HCT116 (cell line): Measurements from ENCODE around the gene RNF215. TPM values are rescaled to one million over a fixed set of nuclear protein-coding genes. Genes with fewer than 3 reads are reported as not detected.

ENCODE experiments used
- ATAC-seq: fragments of 200-7000 bp; cut with Tn5 transposase; 2 replicates; pipeline ENCODE4 v1.9.1; 2020; ENCODE audit warnings: mild to moderate bottlenecking, moderate library complexity
- BruUV-seq: library from RNA; stranded (reverse); fragments of 400-500 nt; replicated peaks from 2 replicates; lab custom pipeline; 2021; lab: Mats Ljungman, UMichigan
- CTCF ChIA-PET: fragments of 300-600 bp; sonication (Branson Sonifier 250); formaldehyde crosslinking; loops from one replicate; lab custom pipeline; 2021; ENCODE audit warnings: antibody characterized with exemption; lab: Charles Lee
- POLR2A ChIA-PET: fragments of 300-600, 350-600 bp; sonication (Branson Sonifier 250); formaldehyde crosslinking; loops from one replicate; lab custom pipeline; 2021; ENCODE audit warnings: antibody characterized with exemption; lab: Charles Lee
- RAD21 ChIA-PET, 2 experiments: fragments of 300-600 bp; sonication (Branson Sonifier 250); formaldehyde crosslinking; loops; one replicate each; lab custom pipeline; 2023; ENCODE audit warnings: low total read pairs in 2 of 2; ENCODE audit not compliant: uncharacterized antibody in 2 of 2, unreplicated experiment in 2 of 2, low non-redundant PET in 1 of 2; lab: Charles Lee
- DNase-seq: peaks from one replicate; pipeline ENCODE4 v3.0.0-alpha.2; 2010; ENCODE audit warnings: low read depth, low spot score
- H2AFZ ChIP-seq: fragments of 200-600 bp; shearing (Covaris generic), sonication (generic); 2 replicates; pipeline ENCODE4 v1.6.1; 2017; ENCODE audit warnings: low read depth, mixed run types, mixed read lengths, antibody characterized with exemption, low read length; ENCODE audit not compliant: poor library complexity, severe bottlenecking
- H3K27ac ChIP-seq: 2 replicates; pipeline ENCODE4 v1.5.1; 2012; ENCODE audit warnings: low read depth, low read length
- H3K27me3 ChIP-seq: fragments of 200-600 bp; sonication (generic); 2 replicates; pipeline ENCODE4 v1.6.1; 2016; ENCODE audit warnings: mixed run types, low read length, mixed read lengths; ENCODE audit not compliant: insufficient read depth
- H3K36me3 ChIP-seq, 2 experiments: fragments of 200-500 bp in 1 of 2; fragments of 200-600 bp in 1 of 2; sonication (Bioruptor generic) in 1 of 2; sonication (generic) in 1 of 2; 2 replicates each; pipeline versions ENCODE4 v1.5.1 to v1.6.1; 2014 to 2016; ENCODE audit warnings: low read length in 2 of 2, inconsistent platforms in 1 of 2, mixed read lengths in 1 of 2, mixed run types in 1 of 2; ENCODE audit not compliant: insufficient read depth in 2 of 2, control insufficient read depth in 1 of 2
- H3K4me1 ChIP-seq, 2 experiments: fragments of 200-600 bp in 1 of 2; sonication (generic) in 1 of 2; 2 replicates each; pipeline versions ENCODE4 v1.5.1 to v1.6.1; 2012 to 2017; ENCODE audit warnings: low read length in 2 of 2, inconsistent platforms in 1 of 2, mild to moderate bottlenecking in 1 of 2, mixed read lengths in 1 of 2, mixed run types in 1 of 2, moderate library complexity in 1 of 2; ENCODE audit not compliant: insufficient read depth in 2 of 2, control insufficient read depth in 1 of 2
- H3K4me2 ChIP-seq: fragments of 200-600 bp; sonication (generic); 2 replicates; pipeline ENCODE4 v1.6.1; 2017; ENCODE audit warnings: mixed run types, low read length, mixed read lengths
- H3K4me3 ChIP-seq, 2 experiments: fragments of 200-600 bp in 1 of 2; sonication (generic) in 1 of 2; replicated peaks in 1 of 2; 2 replicates each; pipeline ENCODE4 v1.5.1; 2011 to 2016; ENCODE audit warnings: low read length in 2 of 2, control low read depth in 1 of 2, low read depth in 1 of 2, mild to moderate bottlenecking in 1 of 2, mixed read lengths in 1 of 2, mixed run types in 1 of 2
- H3K79me2 ChIP-seq: fragments of 200-600 bp; sonication (generic); 2 replicates; pipeline ENCODE4 v1.6.1; 2017; ENCODE audit warnings: mild to moderate bottlenecking, mixed run types, low read length, moderate library complexity, mixed read lengths; ENCODE audit not compliant: insufficient read depth
- H3K9ac ChIP-seq: fragments of 200-600 bp; sonication (generic); 2 replicates; pipeline ENCODE4 v1.6.1; 2016; ENCODE audit warnings: low read length, mixed read lengths
- H3K9me2 ChIP-seq: fragments of 200-600 bp; sonication (generic), shearing (Covaris generic); 2 replicates; pipeline ENCODE4 v1.6.1; 2017; ENCODE audit warnings: mixed run types, mild to moderate bottlenecking, moderate library complexity; ENCODE audit not compliant: insufficient read depth
- H3K9me3 ChIP-seq, 2 experiments: fragments of 200-500 bp in 1 of 2; fragments of 200-600 bp in 1 of 2; sonication (Bioruptor generic) in 1 of 2; sonication (generic) in 1 of 2; 2 replicates each; pipeline ENCODE4 v1.6.1; 2014 to 2017; ENCODE audit warnings: low read length in 2 of 2, mixed read lengths in 2 of 2, inconsistent platforms in 1 of 2, low read depth in 1 of 2, mild to moderate bottlenecking in 1 of 2, mixed run types in 1 of 2, moderate library complexity in 1 of 2; ENCODE audit not compliant: control insufficient read depth in 1 of 2, insufficient read depth in 1 of 2
- H4K20me1 ChIP-seq: fragments of 200-600 bp; sonication (generic), shearing (Covaris generic); 2 replicates; pipeline ENCODE4 v1.6.1; 2017; ENCODE audit warnings: mixed run types, mild to moderate bottlenecking, moderate library complexity; ENCODE audit not compliant: insufficient read depth
- EZH2phosphoT487 ChIP-seq: fragments of 200-600 bp; IDR thresholded peaks from 2 replicates; pipeline ENCODE4 v1.6.1; 2018; ENCODE audit warnings: antibody characterized with exemption, borderline replicate concordance
- JUND ChIP-seq: IDR thresholded peaks from 2 replicates; pipeline ENCODE4 v1.6.1; 2012
- POLR2AphosphoS5 ChIP-seq: IDR thresholded peaks from 2 replicates; pipeline ENCODE4 v1.6.1; 2011; ENCODE audit warnings: mild to moderate bottlenecking, low read depth, low read length, moderate library complexity
- ZBTB33 ChIP-seq: IDR thresholded peaks from 2 replicates; pipeline ENCODE4 v1.6.1; 2011; ENCODE audit warnings: mild to moderate bottlenecking, low read length, moderate library complexity; ENCODE audit not compliant: insufficient replicate concordance; ENCODE audit errors: extremely low read depth
- intact Hi-C: fragments of 100-400 bp; cut with micrococcal nuclease; formaldehyde crosslinking; loops from 2 replicates; pipeline ENCODE4 v1.10.0; 2022
- total RNA-seq: library from RNA; stranded (reverse); gene quantifications from one replicate; pipeline ENCODE4 v1.2.1, GENCODE V29; 2021; ENCODE audit not compliant: unreplicated experiment
- TF ChIP-seq, protein P1 (sequence below): IDR thresholded peaks from 2 replicates; pipeline ENCODE4 v1.6.1; 2012; ENCODE audit warnings: low read depth
- TF ChIP-seq, protein P2 (sequence below): IDR thresholded peaks from 2 replicates; pipeline ENCODE4 v1.6.1; 2012

The RNF215 gene
- total RNA-seq, 1 experiment from 2014 or later = 20.2 TPM

DNA sequence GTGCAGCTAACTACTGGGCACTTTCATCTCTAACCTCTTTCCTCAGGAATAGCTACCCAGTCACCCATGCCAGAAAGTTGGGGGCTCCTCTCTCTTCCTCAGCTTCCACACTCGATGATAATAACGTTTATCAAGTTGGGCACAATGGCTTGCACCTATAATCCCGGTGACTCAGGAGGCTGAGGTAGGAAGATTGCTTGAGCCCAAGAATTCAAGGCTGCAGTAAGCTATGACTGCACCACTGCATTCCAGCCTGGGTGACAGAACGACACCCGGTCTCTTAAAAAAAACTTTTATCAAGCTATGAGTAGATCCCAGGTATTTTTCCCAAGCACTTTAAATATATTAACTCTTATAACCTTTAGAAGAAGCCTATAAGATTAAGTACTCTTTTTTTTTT lies 32.6 kb downstream of the RNF215 start (continued):
- TF ChIP-seq, protein P1, sequence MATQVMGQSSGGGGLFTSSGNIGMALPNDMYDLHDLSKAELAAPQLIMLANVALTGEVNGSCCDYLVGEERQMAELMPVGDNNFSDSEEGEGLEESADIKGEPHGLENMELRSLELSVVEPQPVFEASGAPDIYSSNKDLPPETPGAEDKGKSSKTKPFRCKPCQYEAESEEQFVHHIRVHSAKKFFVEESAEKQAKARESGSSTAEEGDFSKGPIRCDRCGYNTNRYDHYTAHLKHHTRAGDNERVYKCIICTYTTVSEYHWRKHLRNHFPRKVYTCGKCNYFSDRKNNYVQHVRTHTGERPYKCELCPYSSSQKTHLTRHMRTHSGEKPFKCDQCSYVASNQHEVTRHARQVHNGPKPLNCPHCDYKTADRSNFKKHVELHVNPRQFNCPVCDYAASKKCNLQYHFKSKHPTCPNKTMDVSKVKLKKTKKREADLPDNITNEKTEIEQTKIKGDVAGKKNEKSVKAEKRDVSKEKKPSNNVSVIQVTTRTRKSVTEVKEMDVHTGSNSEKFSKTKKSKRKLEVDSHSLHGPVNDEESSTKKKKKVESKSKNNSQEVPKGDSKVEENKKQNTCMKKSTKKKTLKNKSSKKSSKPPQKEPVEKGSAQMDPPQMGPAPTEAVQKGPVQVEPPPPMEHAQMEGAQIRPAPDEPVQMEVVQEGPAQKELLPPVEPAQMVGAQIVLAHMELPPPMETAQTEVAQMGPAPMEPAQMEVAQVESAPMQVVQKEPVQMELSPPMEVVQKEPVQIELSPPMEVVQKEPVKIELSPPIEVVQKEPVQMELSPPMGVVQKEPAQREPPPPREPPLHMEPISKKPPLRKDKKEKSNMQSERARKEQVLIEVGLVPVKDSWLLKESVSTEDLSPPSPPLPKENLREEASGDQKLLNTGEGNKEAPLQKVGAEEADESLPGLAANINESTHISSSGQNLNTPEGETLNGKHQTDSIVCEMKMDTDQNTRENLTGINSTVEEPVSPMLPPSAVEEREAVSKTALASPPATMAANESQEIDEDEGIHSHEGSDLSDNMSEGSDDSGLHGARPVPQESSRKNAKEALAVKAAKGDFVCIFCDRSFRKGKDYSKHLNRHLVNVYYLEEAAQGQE = no peak
- TF ChIP-seq JUND = no peak

- Histone ChIP-seq H3K27me3 (no peaks in the 10 kb centered on the region), H3K9ac (no peak overlapping the region), H4K20me1 (no peaks in the 10 kb centered on the region), H3K4me2 (no peak overlapping the region), H3K9me2 (no peaks in the 10 kb centered on the region), H3K36me3 (peaks cover 46 to 49% of the 10 kb centered on the region in 2 experiments), H3K79me2 (peaks cover 96% of the 10 kb centered on the region), H3K4me1 (peaks cover 7 to 17% of the 10 kb centered on the region in 2 experiments; a peak in 3 of 4 replicates), H3K27ac (no peak overlapping the region), H3K9me3 (no peaks in the 10 kb centered on the region), H3K4me3 (no peak overlapping the region), H2AFZ (no peak overlapping the region)
- POLR2A ChIA-PET = no interaction called here
- TF ChIP-seq EZH2phosphoT487 = no peak
- TF ChIP-seq, protein P1 = no peak
- TF ChIP-seq, protein P2, sequence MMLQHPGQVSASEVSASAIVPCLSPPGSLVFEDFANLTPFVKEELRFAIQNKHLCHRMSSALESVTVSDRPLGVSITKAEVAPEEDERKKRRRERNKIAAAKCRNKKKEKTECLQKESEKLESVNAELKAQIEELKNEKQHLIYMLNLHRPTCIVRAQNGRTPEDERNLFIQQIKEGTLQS = no peak
- TF ChIP-seq ZBTB33 = no peak
- TF ChIP-seq POLR2AphosphoS5 = no peak
- intact Hi-C loops = no loop called here
- DNase-seq = no peak
- CTCF ChIA-PET = no interaction called here
- BruUV-seq = no TSS peak
- RAD21 ChIA-PET = no interaction called here
- ATAC-seq = no peak
Observed at GRCh38 chr22:30351226-30351625, 36.0 kb downstream of the RNF215 start.
